Right atrium auricular region (tissue), 2 donors: ENCODE data around the gene SDR42E2. TPM values are rescaled to one million over a fixed set of nuclear protein-coding genes. Genes with fewer than 3 reads are reported as not detected.

ENCODE experiments used
- DNase-seq: peaks from one replicate; pipeline ENCODE4 v3.0.0-alpha.2; 2019; ENCODE audit warnings: low spot score
- H3K27ac ChIP-seq, 2 donors: fragments of 200-600 bp; sonication (generic); 1 replicate in 1 of 2; 2 replicates in 1 of 2; pipeline ENCODE4 v1.5.1; 2016 to 2019
- H3K27me3 ChIP-seq, 2 donors: fragments of 200-600 bp; sonication (generic); one replicate each; pipeline versions ENCODE4 v1.5.1 to v1.6.0; 2017 to 2019
- H3K36me3 ChIP-seq: fragments of 200-600 bp; sonication (generic); one replicate; pipeline ENCODE4 v1.5.1; 2016
- H3K4me1 ChIP-seq, 2 donors: fragments of 200-600 bp; sonication (generic); one replicate each; pipeline versions ENCODE4 v1.5.1 to v1.6.0; 2017 to 2019
- H3K4me3 ChIP-seq, 2 donors: fragments of 200-600 bp; sonication (generic); 1 replicate in 1 of 2; 2 replicates in 1 of 2; pipeline ENCODE4 v1.5.1; 2017 to 2019; ENCODE audit warnings: mild to moderate bottlenecking in 1 of 2, moderate library complexity in 1 of 2
- H3K9me3 ChIP-seq, 2 donors: fragments of 200-600 bp; sonication (generic); one replicate each; pipeline ENCODE4 v1.5.1; 2019
- CTCF ChIP-seq, 2 donors: fragments of 200-600 bp; sonication (generic); IDR thresholded peaks; one replicate each; pipeline ENCODE4 v1.5.1; 2019; ENCODE audit warnings: antibody characterized with exemption in 2 of 2
- total RNA-seq, 2 donors: library from RNA; depleted of rRNA; stranded (reverse); fragments of >200 nt; gene quantifications; one replicate each; pipeline ENCODE4 v1.1.0, GENCODE V29; 2016

The SDR42E2 gene
- total RNA-seq, 2 donors from 2014 or later: not detected

- Histone ChIP-seq H3K4me3 (no peak overlapping the region), H3K4me1 (peaks cover 0 to 48% of the 10 kb centered on the region in 2 donors), H3K36me3 (no peaks in the 10 kb centered on the region), H3K27ac (peak overlapping the region; percentile 85 to 94), H3K27me3 (no peaks in the 10 kb centered on the region), H3K9me3 (no peaks in the 10 kb centered on the region)
- DNase-seq: no peak
- no peak for TF ChIP-seq CTCF (IDR thresholded peaks at IDR 0.05)
These were observed 57.2 kb downstream of the SDR42E2 start for GRCh38 chr16:22219389-22220068.

- TF ChIP-seq CTCF (IDR thresholded peaks at IDR 0.05): no peak
- Histone ChIP-seq H3K9me3 (no peaks in the 10 kb centered on the region), H3K4me1 (peaks cover 0 to 49% of the 10 kb centered on the region in 2 donors), H3K27me3 (no peaks in the 10 kb centered on the region), H3K4me3 (no peak overlapping the region), H3K36me3 (no peaks in the 10 kb centered on the region), H3K27ac (peak overlapping the region; percentile 85 to 94)
- no peak for DNase-seq
These were observed 57.7 kb downstream of the SDR42E2 start for GRCh38 chr16:22220069-22220440.

GRCh38 chr16:22220714-22221113, 58.4 kb downstream of the SDR42E2 start:
- TF ChIP-seq CTCF (IDR thresholded peaks at IDR 0.05): peak in 1 of 2 donors; percentile 9
- Histone ChIP-seq H3K27ac (peak overlapping the region; percentile 85 to 94), H3K4me1 (peaks cover 0 to 54% of the 10 kb centered on the region in 2 donors), H3K4me3 (no peak overlapping the region), H3K36me3 (no peaks in the 10 kb centered on the region), H3K27me3 (no peaks in the 10 kb centered on the region), H3K9me3 (no peaks in the 10 kb centered on the region)
- no peak for DNase-seq

- Histone ChIP-seq H3K9me3 (no peaks in the 10 kb centered on the region), H3K27me3 (no peaks in the 10 kb centered on the region), H3K4me1 (peaks cover 0 to 44% of the 10 kb centered on the region in 2 donors), H3K27ac (peak overlapping the region; percentile 85 to 94), H3K36me3 (peaks cover under 1% of the 10 kb centered on the region), H3K4me3 (no peak overlapping the region)
- DNase-seq: no peak
- TF ChIP-seq CTCF (IDR thresholded peaks at IDR 0.05): no peak
These were observed 59.7 kb downstream of the SDR42E2 start for GRCh38 chr16:22222006-22222405.

GRCh38 chr16:22222998-22223397, 60.7 kb downstream of the SDR42E2 start:
- DNase-seq: no peak
- peaks cover 0 to 39% of the 10 kb centered on the region in 2 donors for H3K4me1 ChIP-seq
- no peak overlapping the region for H3K4me3 ChIP-seq
- peaks cover 9% of the 10 kb centered on the region for H3K36me3 ChIP-seq
- TF ChIP-seq CTCF (IDR thresholded peaks at IDR 0.05): no peak
- peak overlapping the region; percentile 6 to 35 for H3K27ac ChIP-seq
- H3K27me3 ChIP-seq: no peaks in the 10 kb centered on the region
- no peaks in the 10 kb centered on the region for H3K9me3 ChIP-seq

- Histone ChIP-seq H3K36me3 (peaks cover 29% of the 10 kb centered on the region), H3K27me3 (no peaks in the 10 kb centered on the region), H3K27ac (peak overlapping the region; percentile 26 to 50), H3K9me3 (no peaks in the 10 kb centered on the region), H3K4me1 (peaks cover 0 to 19% of the 10 kb centered on the region in 2 donors), H3K4me3 (no peak overlapping the region)
- DNase-seq: no peak
- TF ChIP-seq CTCF (IDR thresholded peaks at IDR 0.05): no peak
These were observed 62.8 kb downstream of the SDR42E2 start for GRCh38 chr16:22225060-22225459.
